ENCODE data around the gene WDR91. TPM values are rescaled to one million over a fixed set of nuclear protein-coding genes. Genes with fewer than 3 reads are reported as not detected.

Gene WDR91
- total RNA-seq, 1 donor from 2014 or later: 23.1 TPM

DNA sequence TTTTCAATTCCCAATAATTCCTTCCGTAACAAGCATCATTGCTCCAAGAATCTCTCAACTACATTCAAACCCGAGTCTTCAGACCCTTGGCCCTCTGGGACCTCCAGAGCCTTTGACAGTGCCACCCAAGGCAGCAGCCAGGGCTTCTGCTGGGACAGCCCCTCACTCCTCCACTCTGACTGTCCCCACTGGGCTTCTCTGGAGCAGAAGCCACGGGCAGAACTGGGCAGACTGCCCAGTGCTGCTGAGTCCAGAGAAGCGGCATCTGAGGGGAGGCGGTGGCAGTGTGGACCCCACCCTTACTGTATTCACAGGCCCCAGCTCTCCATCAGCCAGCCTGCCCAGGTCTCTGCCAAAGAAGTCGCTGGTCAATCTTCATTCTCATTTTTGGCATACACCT lies 49.7 kb downstream of the WDR91 start:
- peaks cover 16% of the 10 kb centered on the region for H3K9me3 Mint-ChIP-seq (ENCODE audit: low read depth)
- TF ChIP-seq, protein P1, sequence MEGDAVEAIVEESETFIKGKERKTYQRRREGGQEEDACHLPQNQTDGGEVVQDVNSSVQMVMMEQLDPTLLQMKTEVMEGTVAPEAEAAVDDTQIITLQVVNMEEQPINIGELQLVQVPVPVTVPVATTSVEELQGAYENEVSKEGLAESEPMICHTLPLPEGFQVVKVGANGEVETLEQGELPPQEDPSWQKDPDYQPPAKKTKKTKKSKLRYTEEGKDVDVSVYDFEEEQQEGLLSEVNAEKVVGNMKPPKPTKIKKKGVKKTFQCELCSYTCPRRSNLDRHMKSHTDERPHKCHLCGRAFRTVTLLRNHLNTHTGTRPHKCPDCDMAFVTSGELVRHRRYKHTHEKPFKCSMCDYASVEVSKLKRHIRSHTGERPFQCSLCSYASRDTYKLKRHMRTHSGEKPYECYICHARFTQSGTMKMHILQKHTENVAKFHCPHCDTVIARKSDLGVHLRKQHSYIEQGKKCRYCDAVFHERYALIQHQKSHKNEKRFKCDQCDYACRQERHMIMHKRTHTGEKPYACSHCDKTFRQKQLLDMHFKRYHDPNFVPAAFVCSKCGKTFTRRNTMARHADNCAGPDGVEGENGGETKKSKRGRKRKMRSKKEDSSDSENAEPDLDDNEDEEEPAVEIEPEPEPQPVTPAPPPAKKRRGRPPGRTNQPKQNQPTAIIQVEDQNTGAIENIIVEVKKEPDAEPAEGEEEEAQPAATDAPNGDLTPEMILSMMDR (IDR thresholded peaks at IDR 0.05; ENCODE audit: unreplicated experiment): no peak
- H3K36me3 Mint-ChIP-seq (ENCODE audit: insufficient read depth): peaks cover 48% of the 10 kb centered on the region
- H3K27me3 Mint-ChIP-seq: no peaks in the 10 kb centered on the region
- DNase-seq (ENCODE audit: low spot score, unreplicated experiment): no peak
- H3K27ac Mint-ChIP-seq: no peak overlapping the region
- H3K4me3 Mint-ChIP-seq (ENCODE audit: low read depth): no peak overlapping the region
- H3K4me1 Mint-ChIP-seq (ENCODE audit: low read depth): peaks cover 19% of the 10 kb centered on the region

DNA sequence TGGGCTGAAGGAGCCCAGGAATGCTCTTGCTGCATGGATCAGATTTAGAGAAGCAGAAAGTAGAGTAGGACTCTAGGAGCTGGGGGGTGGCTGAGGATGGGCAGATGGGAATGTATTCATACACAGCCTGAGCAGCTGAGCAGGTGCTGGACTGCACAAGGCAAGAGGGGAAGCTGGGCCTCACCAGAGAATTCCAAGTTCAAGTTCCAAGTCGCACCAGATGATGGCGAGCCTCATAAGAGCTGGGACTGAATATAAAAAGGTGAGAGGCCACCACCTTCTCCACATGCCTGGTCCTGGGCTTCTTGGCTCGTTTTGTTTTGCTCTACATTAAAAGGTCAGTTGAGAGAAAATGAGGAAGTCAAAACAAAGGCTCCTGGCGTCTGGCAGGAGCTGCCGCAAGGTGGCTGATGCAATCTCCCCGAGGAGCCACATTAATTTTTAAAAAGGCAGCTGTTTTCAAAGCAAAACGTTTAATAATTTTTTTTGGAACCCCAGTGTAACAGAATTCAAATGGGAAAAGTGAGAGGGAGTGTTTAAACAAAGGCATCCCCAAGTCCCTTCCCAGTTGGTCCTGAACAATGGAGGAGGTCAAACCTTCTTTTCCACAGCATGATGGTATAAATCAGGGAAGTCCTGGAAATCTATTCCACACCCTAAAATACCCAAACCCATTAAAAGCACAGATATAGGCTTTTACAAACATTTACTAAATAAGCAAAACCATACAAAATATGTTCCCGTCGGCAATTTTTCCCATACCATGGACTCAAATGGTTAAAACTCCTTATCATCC lies 50.3 kb downstream of the WDR91 start:
- no peak for DNase-seq (ENCODE audit: low spot score, unreplicated experiment)
- TF ChIP-seq, protein P1 (IDR thresholded peaks at IDR 0.05; ENCODE audit: unreplicated experiment): no peak
- H3K9me3 Mint-ChIP-seq (ENCODE audit: low read depth): peaks cover 22% of the 10 kb centered on the region
- no peaks in the 10 kb centered on the region for H3K27me3 Mint-ChIP-seq
- no peak overlapping the region for H3K4me3 Mint-ChIP-seq (ENCODE audit: low read depth)
- peaks cover 19% of the 10 kb centered on the region for H3K4me1 Mint-ChIP-seq (ENCODE audit: low read depth)
- H3K27ac Mint-ChIP-seq: peak overlapping the region; percentile 14
- peaks cover 53% of the 10 kb centered on the region for H3K36me3 Mint-ChIP-seq (ENCODE audit: insufficient read depth)

DNA sequence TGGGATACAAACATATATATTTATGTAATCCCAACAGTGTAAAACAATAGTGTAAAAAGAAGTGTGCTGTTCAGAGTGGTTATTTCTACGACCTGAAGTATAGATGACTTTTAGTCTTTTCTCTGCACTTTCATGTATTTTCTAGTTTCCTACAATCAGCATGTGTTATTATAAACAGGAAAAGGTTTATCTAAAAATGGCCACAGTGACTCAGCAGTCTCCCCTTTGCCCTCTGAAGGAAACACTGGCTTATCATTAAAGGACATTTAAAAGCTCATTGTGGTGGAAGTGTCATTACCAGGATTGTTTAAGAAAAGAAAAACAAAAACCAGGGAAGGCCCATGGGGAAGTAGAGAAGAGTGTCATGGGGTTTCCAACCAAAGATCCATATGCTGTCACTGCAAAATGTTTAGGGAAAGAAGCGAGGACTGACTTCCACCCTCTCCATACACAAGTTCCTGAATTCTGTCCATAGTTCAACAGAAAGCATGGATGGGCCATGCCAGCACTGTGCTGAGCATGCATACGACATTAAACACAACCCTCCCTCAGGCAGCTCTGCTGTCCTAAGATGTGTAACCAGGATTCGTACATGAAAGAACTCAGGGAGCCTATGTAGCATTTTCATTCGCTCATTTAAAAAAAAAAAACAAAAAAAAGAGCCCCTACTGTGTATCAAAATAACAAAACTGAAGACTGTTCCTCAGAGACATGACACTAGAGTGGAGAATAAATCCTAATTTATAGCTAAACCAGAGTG lies 51.0 kb downstream of the WDR91 start:
- Mint-ChIP-seq H3K36me3 (ENCODE audit: insufficient read depth) (peaks cover 52% of the 10 kb centered on the region), H3K27ac (peak overlapping the region; percentile 14), H3K9me3 (ENCODE audit: low read depth) (peaks cover 27% of the 10 kb centered on the region), H3K27me3 (no peaks in the 10 kb centered on the region), H3K4me3 (ENCODE audit: low read depth) (no peak overlapping the region), H3K4me1 (ENCODE audit: low read depth) (peaks cover 19% of the 10 kb centered on the region)
- TF ChIP-seq, protein P1 (IDR thresholded peaks at IDR 0.05; ENCODE audit: unreplicated experiment): no peak
- DNase-seq (ENCODE audit: low spot score, unreplicated experiment): no peak

DNA sequence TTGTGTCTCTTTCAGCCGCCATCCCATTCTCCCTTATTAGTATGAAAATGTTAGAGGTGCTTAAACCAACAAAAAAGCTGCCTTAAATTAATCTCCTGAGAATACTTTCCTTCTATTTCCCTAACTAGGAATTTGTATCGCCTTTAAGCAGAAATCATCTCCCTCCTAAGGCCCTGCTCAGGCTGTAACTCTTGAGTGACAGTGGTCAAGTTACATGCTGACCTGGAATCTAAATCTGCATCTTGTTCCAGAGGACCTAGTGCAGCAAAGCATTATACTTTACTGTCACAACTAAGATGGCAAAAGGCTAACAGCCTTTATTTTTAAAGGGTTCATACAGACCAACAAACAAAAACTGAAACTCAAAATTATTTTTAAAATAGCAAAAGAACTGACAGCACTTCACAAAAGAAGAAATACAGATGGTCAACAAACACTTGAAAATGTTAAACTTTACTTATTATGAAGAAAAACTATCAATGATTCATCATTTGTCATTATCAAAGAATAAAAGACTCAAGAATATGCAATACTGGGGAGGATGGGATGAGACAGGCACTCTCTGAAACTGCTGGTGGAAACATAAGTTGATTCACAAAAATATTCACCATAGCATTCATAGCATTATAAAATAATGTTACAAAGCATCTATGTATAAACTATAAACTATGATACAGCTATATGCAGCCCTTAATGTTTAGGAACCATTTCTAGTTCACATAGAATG lies 51.8 kb downstream of the WDR91 start:
- Mint-ChIP-seq H3K27me3 (no peaks in the 10 kb centered on the region), H3K36me3 (ENCODE audit: insufficient read depth) (peaks cover 50% of the 10 kb centered on the region), H3K27ac (peak overlapping the region; percentile 14), H3K4me3 (ENCODE audit: low read depth) (no peak overlapping the region), H3K9me3 (ENCODE audit: low read depth) (peaks cover 34% of the 10 kb centered on the region), H3K4me1 (ENCODE audit: low read depth) (peaks cover 19% of the 10 kb centered on the region)
- TF ChIP-seq, protein P1 (IDR thresholded peaks at IDR 0.05; ENCODE audit: unreplicated experiment): no peak
- DNase-seq (ENCODE audit: low spot score, unreplicated experiment): no peak

DNA sequence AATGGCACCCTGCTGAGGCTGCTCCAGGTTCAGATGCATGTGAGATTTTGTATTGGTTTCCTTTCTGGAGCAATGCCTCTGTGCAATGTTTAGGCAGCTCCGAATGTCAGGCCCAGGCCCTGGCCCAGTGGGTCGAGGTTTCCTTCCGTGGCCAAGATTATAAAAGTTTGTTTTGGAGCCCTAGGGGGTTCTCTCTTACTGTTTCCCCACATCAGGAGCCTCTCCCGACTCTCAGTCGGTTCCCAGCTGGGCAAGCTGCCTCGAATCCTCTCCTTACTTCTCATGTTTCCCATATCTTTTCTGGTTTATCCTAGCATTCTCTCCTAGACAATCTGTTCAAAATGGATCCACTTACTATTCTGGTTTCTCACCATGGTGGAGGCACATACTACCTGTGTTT lies 52.5 kb downstream of the WDR91 start:
- no peak for DNase-seq (ENCODE audit: low spot score, unreplicated experiment)
- Mint-ChIP-seq H3K27me3 (no peaks in the 10 kb centered on the region), H3K36me3 (ENCODE audit: insufficient read depth) (peaks cover 49% of the 10 kb centered on the region), H3K4me3 (ENCODE audit: low read depth) (no peak overlapping the region), H3K4me1 (ENCODE audit: low read depth) (peaks cover 19% of the 10 kb centered on the region), H3K9me3 (ENCODE audit: low read depth) (peaks cover 41% of the 10 kb centered on the region), H3K27ac (no peak overlapping the region)
- TF ChIP-seq, protein P1 (IDR thresholded peaks at IDR 0.05; ENCODE audit: unreplicated experiment): no peak
